ENCODE measurements around the gene KDM5C.

The KDM5C gene

DNA sequence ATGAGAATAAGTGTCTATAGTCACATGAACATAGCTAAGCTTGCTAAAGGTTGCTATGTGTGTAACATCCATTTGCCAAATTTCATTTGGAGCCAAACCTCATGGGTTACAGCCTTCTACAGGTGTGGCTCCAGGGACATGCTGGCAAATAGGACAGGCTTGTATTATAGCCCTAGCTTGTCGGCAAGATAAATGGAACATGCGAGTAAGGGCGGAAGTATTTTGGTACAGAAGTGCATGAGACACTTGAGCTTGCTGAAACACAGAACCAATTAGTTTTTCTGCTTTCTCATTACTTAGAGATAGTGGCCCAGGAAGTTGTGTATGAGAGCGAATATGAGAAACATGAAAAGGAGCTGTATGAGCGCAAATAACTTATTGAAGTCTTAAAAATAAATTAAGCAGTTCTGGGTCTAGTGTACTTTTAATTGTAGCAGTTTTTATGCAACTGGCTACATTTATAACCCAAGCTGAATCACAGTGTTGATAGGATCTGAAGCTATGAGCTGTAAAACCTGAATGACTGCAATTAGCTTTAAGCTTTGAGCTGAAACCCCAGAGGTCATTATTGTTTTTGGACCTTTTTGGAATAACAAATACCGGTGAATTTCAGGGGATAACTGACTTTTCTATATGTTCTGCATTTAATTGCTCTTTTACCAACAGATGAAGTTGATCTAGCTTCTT is 64.6 kb downstream of the KDM5C start:
- ChIA-PET CTCF (interaction anchor here (0.5 kb wide), 1 partner anchor 51 kb away, joined by 4 read pairs; no protein-coding TSS in a partner anchor), POLR2A (ENCODE audit: low non-redundant PET) (no interaction called here)
- no peak overlapping the region for H3K27ac ChIP-seq

DNA sequence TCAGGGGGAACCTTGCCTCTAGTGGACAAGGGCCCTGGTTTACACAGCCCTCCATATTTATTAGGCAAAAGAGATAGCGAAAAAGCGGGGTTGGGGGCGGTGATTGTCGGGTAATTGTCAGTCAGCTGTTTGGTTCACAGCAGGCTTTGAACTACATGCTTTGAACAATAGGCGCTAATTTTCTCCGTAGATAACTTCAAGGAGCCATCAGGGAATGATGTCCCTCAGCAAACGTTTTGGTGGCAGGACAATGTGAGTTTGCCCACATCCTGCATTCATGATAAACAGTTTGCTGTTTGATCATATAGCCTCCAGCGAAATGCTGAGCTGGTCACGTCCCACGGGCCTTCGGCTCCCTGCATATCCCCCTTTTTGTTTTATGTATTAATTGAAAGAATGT is 65.8 kb downstream of the KDM5C start:
- CTCF ChIA-PET: no interaction called here
- no peak overlapping the region for H3K27ac ChIP-seq
- TF ChIP-seq, protein P1, sequence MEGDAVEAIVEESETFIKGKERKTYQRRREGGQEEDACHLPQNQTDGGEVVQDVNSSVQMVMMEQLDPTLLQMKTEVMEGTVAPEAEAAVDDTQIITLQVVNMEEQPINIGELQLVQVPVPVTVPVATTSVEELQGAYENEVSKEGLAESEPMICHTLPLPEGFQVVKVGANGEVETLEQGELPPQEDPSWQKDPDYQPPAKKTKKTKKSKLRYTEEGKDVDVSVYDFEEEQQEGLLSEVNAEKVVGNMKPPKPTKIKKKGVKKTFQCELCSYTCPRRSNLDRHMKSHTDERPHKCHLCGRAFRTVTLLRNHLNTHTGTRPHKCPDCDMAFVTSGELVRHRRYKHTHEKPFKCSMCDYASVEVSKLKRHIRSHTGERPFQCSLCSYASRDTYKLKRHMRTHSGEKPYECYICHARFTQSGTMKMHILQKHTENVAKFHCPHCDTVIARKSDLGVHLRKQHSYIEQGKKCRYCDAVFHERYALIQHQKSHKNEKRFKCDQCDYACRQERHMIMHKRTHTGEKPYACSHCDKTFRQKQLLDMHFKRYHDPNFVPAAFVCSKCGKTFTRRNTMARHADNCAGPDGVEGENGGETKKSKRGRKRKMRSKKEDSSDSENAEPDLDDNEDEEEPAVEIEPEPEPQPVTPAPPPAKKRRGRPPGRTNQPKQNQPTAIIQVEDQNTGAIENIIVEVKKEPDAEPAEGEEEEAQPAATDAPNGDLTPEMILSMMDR (conservative IDR thresholded peaks at IDR 0.05; ENCODE audit: low read depth): no peak
- POLR2A ChIA-PET (ENCODE audit: low non-redundant PET): no interaction called here
- no peak for DNase-seq (ENCODE audit: low spot score)

More for the DNA sequence above, 64.6 kb downstream of the KDM5C start:
- TF ChIP-seq, protein P1 (conservative IDR thresholded peaks at IDR 0.05; ENCODE audit: low read depth): no peak
- no peak for DNase-seq (ENCODE audit: low spot score)

- ChIA-PET POLR2A (ENCODE audit: low non-redundant PET) (no interaction called here), CTCF (no interaction called here)
- no peak overlapping the region for H3K27ac ChIP-seq
- no peak for DNase-seq (ENCODE audit: low spot score)
- TF ChIP-seq, protein P1 (conservative IDR thresholded peaks at IDR 0.05; ENCODE audit: low read depth): no peak
These were observed 68.8 kb downstream of the KDM5C start for GRCh38 chrX:53156207-53156596.

DNA sequence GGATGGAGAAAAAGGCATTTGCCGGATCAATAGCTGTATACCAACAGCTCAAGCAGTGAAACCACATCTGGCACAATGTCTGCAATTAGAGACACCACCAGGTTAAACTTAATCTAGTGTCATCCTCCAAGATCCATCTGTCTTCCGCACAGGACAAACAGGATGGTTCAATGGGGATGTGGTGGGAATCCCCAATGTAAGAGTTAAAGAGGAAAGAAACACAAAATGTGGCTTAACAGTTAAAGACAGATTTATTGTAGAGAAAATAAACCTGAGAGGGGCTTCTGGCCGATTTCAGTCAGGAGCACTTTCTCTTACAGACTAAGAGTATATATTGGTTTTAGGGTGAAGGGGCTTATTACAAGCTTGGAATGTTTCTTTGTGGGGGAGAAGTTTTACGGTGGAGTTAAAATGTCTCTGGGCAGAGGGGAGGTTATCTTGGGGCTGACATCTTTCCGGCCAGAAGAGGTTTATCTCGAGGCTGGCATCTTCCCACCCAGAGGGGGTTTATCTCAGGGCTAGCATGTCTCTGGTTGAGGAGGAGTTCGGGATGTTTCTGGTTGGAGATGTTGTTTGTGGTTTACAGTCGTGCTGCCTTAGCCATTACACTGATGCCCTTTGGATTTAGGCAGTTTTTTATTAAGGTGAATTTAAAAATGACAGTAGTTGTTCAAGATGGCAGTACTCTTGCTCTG is 69.3 kb downstream of the KDM5C start:
- H3K27ac ChIP-seq: no peak overlapping the region
- CTCF ChIA-PET: no interaction called here
- POLR2A ChIA-PET (ENCODE audit: low non-redundant PET): no interaction called here
- DNase-seq (ENCODE audit: low spot score): no peak
- TF ChIP-seq, protein P1 (conservative IDR thresholded peaks at IDR 0.05; ENCODE audit: low read depth): no peak

GRCh38 chrX:53153581-53153980 is 71.4 kb downstream of the KDM5C start:
- CTCF ChIA-PET: no interaction called here
- TF ChIP-seq, protein P1 (conservative IDR thresholded peaks at IDR 0.05; ENCODE audit: low read depth): no peak
- POLR2A ChIA-PET (ENCODE audit: low non-redundant PET): no interaction called here
- DNase-seq (ENCODE audit: low spot score): no peak
- H3K27ac ChIP-seq: no peak overlapping the region
